Keratinocyte (primary cell): ENCODE data around the gene ADRA1B. TPM values are rescaled to one million over a fixed set of nuclear protein-coding genes. Genes with fewer than 3 reads are reported as not detected.
A peak's percentile ranks its signal among the peaks of the same experiment; 100 is the strongest.

ENCODE experiments used
- DNase-seq: peaks from one replicate; pipeline ENCODE4 v3.0.0-alpha.2; 2011; ENCODE audit warnings: low read depth, missing footprints, low spot score
- FAIRE-seq: peaks from 2 replicates; lab custom pipeline; 2011; peaks lifted over from hg19 to GRCh38; lab: Jason Lieb, UNC
- H2AFZ ChIP-seq: 2 replicates; pipeline ENCODE4 v1.6.0; 2012; ENCODE audit warnings: low read length, control low read depth, inconsistent platforms; ENCODE audit not compliant: control insufficient read depth
- H3K27ac ChIP-seq: 2 replicates; pipeline ENCODE4 v1.5.1; 2011; ENCODE audit warnings: low read length; ENCODE audit not compliant: control insufficient read depth, insufficient read depth
- H3K27me3 ChIP-seq: 3 replicates; pipeline ENCODE4 v1.6.0; 2011; ENCODE audit warnings: low read length; ENCODE audit not compliant: control insufficient read depth, insufficient read depth; ENCODE audit errors: extremely low read depth
- H3K36me3 ChIP-seq, 2 experiments: 2 replicates in 1 of 2; 3 replicates in 1 of 2; pipeline ENCODE4 v1.5.1; 2011; ENCODE audit warnings: low read length in 2 of 2, mild to moderate bottlenecking in 1 of 2; ENCODE audit not compliant: control insufficient read depth in 2 of 2, insufficient read depth in 2 of 2; ENCODE audit errors: extremely low read depth in 1 of 2
- H3K4me1 ChIP-seq: 3 replicates; pipeline ENCODE4 v1.5.1; 2011; ENCODE audit warnings: low read length; ENCODE audit not compliant: control insufficient read depth, insufficient read depth; ENCODE audit errors: extremely low read depth
- H3K4me2 ChIP-seq: 3 replicates; pipeline ENCODE4 v1.6.0; 2011; ENCODE audit warnings: low read depth, low read length; ENCODE audit not compliant: control insufficient read depth, insufficient read depth; ENCODE audit errors: extremely low read depth
- H3K4me3 ChIP-seq, 3 experiments: fragments of 200-600 bp in 1 of 3; sonication (generic) in 1 of 3; 2 replicates in 2 of 3; 3 replicates in 1 of 3; pipeline ENCODE4 v1.5.1; 2011 to 2016; ENCODE audit warnings: low read length in 3 of 3, mild to moderate bottlenecking in 3 of 3, control low read depth in 2 of 3, inconsistent platforms in 1 of 3, low read depth in 1 of 3, mixed read lengths in 1 of 3, mixed run types in 1 of 3, moderate library complexity in 1 of 3; ENCODE audit not compliant: control insufficient read depth in 2 of 3, insufficient read depth in 2 of 3; ENCODE audit errors: extremely low read depth in 1 of 3
- H3K79me2 ChIP-seq: 2 replicates; pipeline ENCODE4 v1.6.0; 2012; ENCODE audit warnings: low read length; ENCODE audit not compliant: control insufficient read depth, insufficient read depth
- H3K9ac ChIP-seq: 3 replicates; pipeline ENCODE4 v1.6.0; 2011; ENCODE audit warnings: low read length; ENCODE audit not compliant: control insufficient read depth, insufficient read depth; ENCODE audit errors: extremely low read depth
- H3K9me1 ChIP-seq: 3 replicates; pipeline ENCODE4 v1.6.0; 2011; ENCODE audit warnings: low read length; ENCODE audit not compliant: control insufficient read depth, insufficient read depth; ENCODE audit errors: extremely low read depth
- H3K9me3 ChIP-seq: 2 replicates; pipeline ENCODE4 v1.5.1; 2012; ENCODE audit warnings: low read depth, low read length; ENCODE audit not compliant: control insufficient read depth
- H4K20me1 ChIP-seq: 3 replicates; pipeline ENCODE4 v1.6.0; 2011; ENCODE audit warnings: low read length; ENCODE audit not compliant: control insufficient read depth, insufficient read depth; ENCODE audit errors: extremely low read depth
- EZH2 ChIP-seq: IDR thresholded peaks from one replicate; pipeline ENCODE4 v1.6.1; 2012; ENCODE audit warnings: inconsistent platforms, mild to moderate bottlenecking, low read length, moderate library complexity
- dilution Hi-C: fragments of 300-500 bp; cut with MboI; formaldehyde crosslinking; loops from one replicate; pipeline ENCODE4 v1.7.0; 2020; ENCODE audit warnings: low sequenced_read_pairs; ENCODE audit not compliant: extremely low pct_ligation_motif_present
- polyA plus RNA-seq, 5 experiments: library from polyadenylated mRNA; depleted of rRNA in 3 of 5; stranded (reverse) in 3 of 5; stranded (forward) in 1 of 5; unstranded in 1 of 5; fragments of >200 nt; gene quantifications; 1 replicate in 1 of 5; 2 replicates in 3 of 5; 3 replicates in 1 of 5; pipeline versions ENCODE4 v1.2.1 to v1.2.3, GENCODE V29; 2011 to 2012; ENCODE audit warnings: missing spikeins in 2 of 5, low read depth in 1 of 5, low replicate concordance in 1 of 5
- TF ChIP-seq, protein P1 (sequence below), 3 experiments: IDR thresholded peaks in 1 of 3; conservative IDR thresholded peaks in 1 of 3; optimal IDR thresholded peaks in 1 of 3; 2 replicates in 2 of 3; 3 replicates in 1 of 3; pipeline versions ENCODE3 to v1.5.1; 2011; ENCODE audit warnings: low read length in 3 of 3, mild to moderate bottlenecking in 3 of 3, moderate library complexity in 2 of 3, control low read depth in 1 of 3, inconsistent platforms in 1 of 3; ENCODE audit not compliant: insufficient read depth in 2 of 3; ENCODE audit errors: extremely low read depth in 1 of 3

ADRA1B gene
- polyA plus RNA-seq, 1 donor (not counting 4 experiments of a cell fraction or from before 2014, with no cell fraction given): 0.18 TPM

DNA sequence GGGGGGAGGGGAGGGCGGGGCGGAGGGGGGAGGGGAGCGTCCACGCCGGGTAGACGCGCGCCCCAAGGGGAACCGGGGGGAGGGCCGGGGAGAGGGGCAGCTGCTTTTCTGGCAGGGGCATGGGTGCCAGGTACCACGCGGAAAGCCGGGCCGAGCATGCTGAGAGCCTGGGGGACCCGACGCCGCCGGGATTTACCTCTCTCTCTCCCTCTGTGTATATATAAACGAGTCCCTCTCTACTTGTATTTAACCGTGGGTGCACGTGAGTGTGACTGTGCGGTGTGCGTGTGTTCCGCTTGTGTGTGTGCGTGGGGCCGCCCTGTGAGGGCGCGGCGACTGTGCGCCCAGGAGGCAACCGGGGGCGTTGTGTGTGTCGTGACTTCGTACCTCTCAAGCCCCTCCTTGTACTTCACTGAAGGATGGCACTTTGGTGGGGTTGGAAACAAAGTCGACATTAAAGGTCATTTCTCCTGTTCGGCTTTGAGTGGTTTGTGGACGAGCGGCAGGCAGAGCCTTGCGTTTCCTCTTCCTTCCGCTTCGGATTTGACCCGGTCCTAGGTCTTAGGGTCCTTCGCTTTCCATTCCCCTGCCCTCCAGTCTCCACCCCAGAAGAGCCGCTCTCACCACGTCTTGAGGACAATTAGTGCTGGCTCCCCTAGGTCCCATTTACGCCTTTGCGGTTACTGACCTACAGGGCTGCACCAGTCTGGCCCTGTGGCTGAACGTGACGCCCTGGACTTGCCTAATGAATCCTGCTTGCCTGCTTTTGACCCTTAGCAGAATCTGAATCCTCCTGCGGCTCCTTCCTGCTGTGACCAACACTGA lies 56.5 kb downstream of the ADRA1B start:
- Histone ChIP-seq H2AFZ (no peak overlapping the region), H3K4me1 (peaks cover 8% of the 10 kb centered on the region), H3K9ac (no peak overlapping the region), H3K9me3 (no peaks in the 10 kb centered on the region), H3K4me3 (no peak overlapping the region), H3K4me2 (no peak overlapping the region), H3K79me2 (no peaks in the 10 kb centered on the region), H3K27me3 (no peaks in the 10 kb centered on the region), H3K27ac (no peak overlapping the region), H3K9me1 (no peaks in the 10 kb centered on the region), H4K20me1 (no peaks in the 10 kb centered on the region), H3K36me3 (no peaks in the 10 kb centered on the region)
- DNase-seq (no peak), FAIRE-seq (no peak)
- peak; percentile 29 for TF ChIP-seq EZH2
- TF ChIP-seq, protein P1, sequence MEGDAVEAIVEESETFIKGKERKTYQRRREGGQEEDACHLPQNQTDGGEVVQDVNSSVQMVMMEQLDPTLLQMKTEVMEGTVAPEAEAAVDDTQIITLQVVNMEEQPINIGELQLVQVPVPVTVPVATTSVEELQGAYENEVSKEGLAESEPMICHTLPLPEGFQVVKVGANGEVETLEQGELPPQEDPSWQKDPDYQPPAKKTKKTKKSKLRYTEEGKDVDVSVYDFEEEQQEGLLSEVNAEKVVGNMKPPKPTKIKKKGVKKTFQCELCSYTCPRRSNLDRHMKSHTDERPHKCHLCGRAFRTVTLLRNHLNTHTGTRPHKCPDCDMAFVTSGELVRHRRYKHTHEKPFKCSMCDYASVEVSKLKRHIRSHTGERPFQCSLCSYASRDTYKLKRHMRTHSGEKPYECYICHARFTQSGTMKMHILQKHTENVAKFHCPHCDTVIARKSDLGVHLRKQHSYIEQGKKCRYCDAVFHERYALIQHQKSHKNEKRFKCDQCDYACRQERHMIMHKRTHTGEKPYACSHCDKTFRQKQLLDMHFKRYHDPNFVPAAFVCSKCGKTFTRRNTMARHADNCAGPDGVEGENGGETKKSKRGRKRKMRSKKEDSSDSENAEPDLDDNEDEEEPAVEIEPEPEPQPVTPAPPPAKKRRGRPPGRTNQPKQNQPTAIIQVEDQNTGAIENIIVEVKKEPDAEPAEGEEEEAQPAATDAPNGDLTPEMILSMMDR (optimal IDR thresholded peaks at IDR 0.05 in 1 of 3, IDR thresholded peaks at IDR 0.05 in 1 of 3, conservative IDR thresholded peaks at IDR 0.05 in 1 of 3; ENCODE audit: extremely low read depth in 1 of 3, insufficient read depth in 2 of 3, low read length in 3 of 3): no peak
- dilution Hi-C loops: no loop called here

DNA sequence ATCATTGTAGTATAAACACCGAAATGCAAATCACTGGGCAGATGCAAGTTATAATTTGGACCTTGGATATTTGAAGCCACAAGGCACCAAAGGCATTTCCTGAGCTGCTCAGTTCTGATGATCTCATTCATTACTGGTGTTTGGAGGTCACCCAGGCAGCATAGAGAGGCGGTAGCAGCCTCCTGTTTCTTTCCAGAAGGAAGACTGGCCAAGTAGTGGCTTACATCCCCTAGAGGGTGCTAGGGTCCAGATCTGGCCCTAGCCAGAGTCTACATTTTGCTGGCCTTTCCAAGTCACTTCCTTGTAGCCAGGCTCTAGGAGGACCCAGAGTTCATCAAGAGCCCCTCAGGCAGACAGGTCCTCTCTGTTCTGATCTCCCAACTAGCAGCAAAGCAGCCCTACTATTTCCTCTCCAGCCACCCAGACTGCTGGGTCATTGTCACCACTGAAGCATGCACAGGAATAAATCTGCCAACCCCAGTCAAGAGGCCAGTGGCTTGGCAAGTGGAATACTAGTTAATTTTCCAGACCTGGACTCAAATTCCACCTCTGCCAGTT lies 59.3 kb downstream of the ADRA1B start:
- H3K36me3 ChIP-seq: no peaks in the 10 kb centered on the region
- no peak overlapping the region for H3K4me3 ChIP-seq
- no peak for TF ChIP-seq EZH2
- TF ChIP-seq, protein P1 (optimal IDR thresholded peaks at IDR 0.05 in 1 of 3, IDR thresholded peaks at IDR 0.05 in 1 of 3, conservative IDR thresholded peaks at IDR 0.05 in 1 of 3; ENCODE audit: extremely low read depth in 1 of 3, insufficient read depth in 2 of 3, low read length in 3 of 3): peak in 2 of 3 experiments; percentile 6 to 32
- H3K79me2 ChIP-seq: no peaks in the 10 kb centered on the region
- dilution Hi-C loops: no loop called here
- no peak overlapping the region for H3K27ac ChIP-seq
- no peaks in the 10 kb centered on the region for H3K27me3 ChIP-seq
- no peak overlapping the region for H2AFZ ChIP-seq
- no peak for DNase-seq
- no peaks in the 10 kb centered on the region for H3K9me1 ChIP-seq
- H3K4me2 ChIP-seq: no peak overlapping the region
- FAIRE-seq: peak; percentile 79
- no peak overlapping the region for H3K9ac ChIP-seq
- no peaks in the 10 kb centered on the region for H3K9me3 ChIP-seq
- H4K20me1 ChIP-seq: no peaks in the 10 kb centered on the region
- peaks cover 5% of the 10 kb centered on the region for H3K4me1 ChIP-seq
